Neural crest cell (in vitro differentiated cells): ENCODE measurements around the gene NOB1. TPM values are rescaled to one million over a fixed set of nuclear protein-coding genes. Genes with fewer than 3 reads are reported as not detected.

ENCODE experiments used
- DNase-seq: peaks from one replicate; pipeline ENCODE4 v3.0.0; 2021; ENCODE audit warnings: low read depth, mixed read lengths, low spot score
- H3K27ac Mint-ChIP-seq: one replicate; pipeline ENCODE4 v1.8.0; 2021; ENCODE audit warnings: mild to moderate bottlenecking, mixed read lengths; ENCODE audit not compliant: unreplicated experiment
- H3K27me3 Mint-ChIP-seq: 2 replicates; pipeline ENCODE4 v1.8.0; 2021; ENCODE audit warnings: low read depth, mild to moderate bottlenecking, mixed read lengths
- H3K36me3 Mint-ChIP-seq: 2 replicates; pipeline ENCODE4 v1.8.0; 2021; ENCODE audit warnings: low read depth, mild to moderate bottlenecking, mixed read lengths
- H3K4me1 Mint-ChIP-seq: 2 replicates; pipeline ENCODE4 v1.8.0; 2021; ENCODE audit warnings: mixed read lengths
- H3K4me3 Mint-ChIP-seq: one replicate; pipeline ENCODE4 v1.8.0; 2021; ENCODE audit warnings: mild to moderate bottlenecking, mixed read lengths
- H3K9me3 Mint-ChIP-seq: 2 replicates; pipeline ENCODE4 v1.8.0; 2021; ENCODE audit warnings: mixed read lengths
- total RNA-seq: library from RNA; stranded (reverse); gene quantifications from 2 replicates; pipeline ENCODE4 v1.2.1, GENCODE V29; 2021
- TF ChIP-seq, protein P1 (sequence below): fragments of 200-600 bp; sonication (generic); conservative IDR thresholded peaks from 2 replicates; pipeline ENCODE4 v1.5.0; 2021; ENCODE audit warnings: antibody characterized with exemption, mild to moderate bottlenecking

NOB1 gene
- total RNA-seq, 1 donor from 2014 or later: 60.1 TPM

- Mint-ChIP-seq H3K4me3 (no peak overlapping the region), H3K27me3 (no peaks in the 10 kb centered on the region), H3K9me3 (no peaks in the 10 kb centered on the region), H3K4me1 (peaks cover 5% of the 10 kb centered on the region), H3K27ac (no peak overlapping the region), H3K36me3 (peaks cover 6% of the 10 kb centered on the region)
- no peak for DNase-seq
- TF ChIP-seq, protein P1, sequence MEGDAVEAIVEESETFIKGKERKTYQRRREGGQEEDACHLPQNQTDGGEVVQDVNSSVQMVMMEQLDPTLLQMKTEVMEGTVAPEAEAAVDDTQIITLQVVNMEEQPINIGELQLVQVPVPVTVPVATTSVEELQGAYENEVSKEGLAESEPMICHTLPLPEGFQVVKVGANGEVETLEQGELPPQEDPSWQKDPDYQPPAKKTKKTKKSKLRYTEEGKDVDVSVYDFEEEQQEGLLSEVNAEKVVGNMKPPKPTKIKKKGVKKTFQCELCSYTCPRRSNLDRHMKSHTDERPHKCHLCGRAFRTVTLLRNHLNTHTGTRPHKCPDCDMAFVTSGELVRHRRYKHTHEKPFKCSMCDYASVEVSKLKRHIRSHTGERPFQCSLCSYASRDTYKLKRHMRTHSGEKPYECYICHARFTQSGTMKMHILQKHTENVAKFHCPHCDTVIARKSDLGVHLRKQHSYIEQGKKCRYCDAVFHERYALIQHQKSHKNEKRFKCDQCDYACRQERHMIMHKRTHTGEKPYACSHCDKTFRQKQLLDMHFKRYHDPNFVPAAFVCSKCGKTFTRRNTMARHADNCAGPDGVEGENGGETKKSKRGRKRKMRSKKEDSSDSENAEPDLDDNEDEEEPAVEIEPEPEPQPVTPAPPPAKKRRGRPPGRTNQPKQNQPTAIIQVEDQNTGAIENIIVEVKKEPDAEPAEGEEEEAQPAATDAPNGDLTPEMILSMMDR: no peak
Measured at GRCh38 chr16:69698404-69698803, 56.3 kb downstream of the NOB1 start.

GRCh38 chr16:69693916-69694315, 60.8 kb downstream of the NOB1 start:
- Mint-ChIP-seq H3K36me3 (peaks cover 20% of the 10 kb centered on the region), H3K27me3 (no peaks in the 10 kb centered on the region), H3K9me3 (no peaks in the 10 kb centered on the region), H3K4me3 (no peak overlapping the region), H3K4me1 (peaks cover 5% of the 10 kb centered on the region), H3K27ac (no peak overlapping the region)
- no peak for DNase-seq
- TF ChIP-seq, protein P1: no peak

DNA sequence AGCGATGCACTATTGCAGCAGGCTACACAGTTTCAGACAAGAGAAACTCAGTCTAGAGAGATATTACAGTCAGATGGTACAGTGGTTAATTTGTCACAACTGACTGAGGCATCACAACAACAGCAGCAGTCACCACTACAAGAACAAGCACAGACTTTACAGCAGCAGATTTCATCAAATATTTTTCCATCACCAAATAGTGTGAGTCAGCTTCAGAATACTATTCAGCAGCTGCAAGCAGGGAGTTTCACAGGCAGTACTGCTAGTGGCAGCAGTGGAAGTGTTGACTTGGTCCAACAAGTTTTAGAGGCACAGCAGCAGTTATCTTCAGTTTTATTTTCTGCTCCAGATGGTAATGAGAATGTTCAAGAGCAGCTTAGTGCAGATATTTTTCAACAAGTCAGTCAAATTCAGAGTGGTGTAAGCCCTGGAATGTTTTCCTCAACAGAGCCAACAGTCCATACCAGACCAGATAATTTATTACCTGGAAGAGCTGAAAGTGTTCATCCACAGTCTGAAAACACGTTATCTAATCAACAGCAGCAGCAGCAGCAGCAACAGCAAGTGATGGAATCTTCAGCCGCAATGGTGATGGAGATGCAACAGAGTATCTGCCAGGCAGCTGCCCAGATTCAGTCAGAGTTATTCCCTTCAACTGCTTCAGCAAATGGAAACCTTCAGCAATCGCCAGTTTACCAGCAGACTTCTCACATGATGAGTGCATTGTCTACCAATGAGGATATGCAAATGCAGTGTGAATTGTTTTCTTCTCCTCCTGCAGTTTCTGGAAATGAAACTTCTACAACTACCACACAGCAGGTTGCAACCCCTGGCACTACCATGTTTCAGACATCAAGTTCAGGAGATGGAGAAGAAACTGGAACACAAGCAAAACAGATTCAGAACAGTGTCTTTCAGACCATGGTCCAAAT, 62.5 kb downstream of the NOB1 start:
- H3K4me1 Mint-ChIP-seq: no peaks in the 10 kb centered on the region
- no peak overlapping the region for H3K4me3 Mint-ChIP-seq
- TF ChIP-seq, protein P1: no peak
- DNase-seq: no peak
- H3K27me3 Mint-ChIP-seq: no peaks in the 10 kb centered on the region
- no peak overlapping the region for H3K27ac Mint-ChIP-seq
- H3K9me3 Mint-ChIP-seq: no peaks in the 10 kb centered on the region
- H3K36me3 Mint-ChIP-seq: peaks cover 20% of the 10 kb centered on the region

Other genes with a start within 250 kb of the NOB1 start
- gene NFAT5, start 189.0 kb downstream of the NOB1 start, total RNA-seq: 25.6 and 28.8 TPM in 2 replicates
- gene NQO1, start 28.4 kb downstream of the NOB1 start, total RNA-seq: 76.0 and 81.1 TPM in 2 replicates
- 48.7 and 55.1 TPM in 2 replicates for gene WWP2, start 7.4 kb upstream of the NOB1 start, total RNA-seq
- gene CLEC18A, start 196.4 kb upstream of the NOB1 start, total RNA-seq: 3.1 and 3.8 TPM in 2 replicates